Esophagus squamous epithelium (tissue), 5 donors: Measurements from ENCODE around the gene ZNF653. TPM values are rescaled to one million over a fixed set of nuclear protein-coding genes. Genes with fewer than 3 reads are reported as not detected.

Experiments used
- DNase-seq: peaks from one replicate; lab custom pipeline; 2025; lab: John Stamatoyannopoulos, UW
- H3K27ac ChIP-seq, 4 donors: fragments of 200-600 bp; sonication (generic); one replicate each; pipeline ENCODE4 v1.5.1; 2016 to 2019; ENCODE audit warnings: mild to moderate bottlenecking in 1 of 4
- H3K27me3 ChIP-seq, 4 donors: fragments of 200-600 bp; sonication (generic); 1 replicate in 3 of 4; 2 replicates in 1 of 4; pipeline versions ENCODE4 v1.5.1 to v1.6.0; 2017 to 2021; ENCODE audit warnings: antibody characterized with exemption in 1 of 4
- H3K36me3 ChIP-seq, 3 donors: fragments of 200-600 bp; sonication (generic); one replicate each; pipeline ENCODE4 v1.5.1; 2016 to 2019
- H3K4me1 ChIP-seq, 3 donors: fragments of 200-600 bp; sonication (generic); one replicate each; pipeline ENCODE4 v1.5.1; 2017 to 2019
- H3K4me3 ChIP-seq, 4 donors: fragments of 200-600 bp; sonication (generic); 1 replicate in 3 of 4; 2 replicates in 1 of 4; pipeline ENCODE4 v1.5.1; 2016 to 2019; ENCODE audit warnings: mild to moderate bottlenecking in 2 of 4, moderate library complexity in 1 of 4
- H3K9me3 ChIP-seq, 3 donors: fragments of 200-600 bp; sonication (generic); one replicate each; pipeline ENCODE4 v1.5.1; 2016 to 2019
- POLR2A ChIP-seq, 4 donors: fragments of 450-650 bp; IDR thresholded peaks; one replicate each; pipeline ENCODE4 v1.6.1; 2017; ENCODE audit warnings: antibody characterized with exemption in 4 of 4, mild to moderate bottlenecking in 4 of 4, moderate library complexity in 3 of 4
- WGBS, 2 donors: methylation state at CpG; one replicate each; pipeline ENCODE4 v1.1.5; 2018; 5-methylcytosine and 5-hydroxymethylcytosine counted together
- intact Hi-C: fragments of 100-400 bp; cut with DNase I; formaldehyde crosslinking; loops from one replicate; pipeline ENCODE4 v1.15.0; 2022
- total RNA-seq, 4 donors: library from RNA; depleted of rRNA; stranded (reverse); fragments of >200 nt; gene quantifications; one replicate each; pipeline ENCODE4 v1.1.0, GENCODE V29; 2016
- TF ChIP-seq, protein P1 (sequence below), 6 experiments: fragments of 450-650 bp in 4 of 6; fragments of 200-600 bp in 2 of 6; sonication (generic) in 2 of 6; IDR thresholded peaks; one replicate each; pipeline ENCODE4 v1.5.1; 2016 to 2019; ENCODE audit warnings: antibody characterized with exemption in 6 of 6, mild to moderate bottlenecking in 4 of 6, moderate library complexity in 4 of 6
- donor health status: DM: yes; HTN: yes; CAD: no.

ZNF653 gene
- total RNA-seq, 4 donors from 2014 or later = 3.6 to 10.2 (median 5.0) TPM

DNA sequence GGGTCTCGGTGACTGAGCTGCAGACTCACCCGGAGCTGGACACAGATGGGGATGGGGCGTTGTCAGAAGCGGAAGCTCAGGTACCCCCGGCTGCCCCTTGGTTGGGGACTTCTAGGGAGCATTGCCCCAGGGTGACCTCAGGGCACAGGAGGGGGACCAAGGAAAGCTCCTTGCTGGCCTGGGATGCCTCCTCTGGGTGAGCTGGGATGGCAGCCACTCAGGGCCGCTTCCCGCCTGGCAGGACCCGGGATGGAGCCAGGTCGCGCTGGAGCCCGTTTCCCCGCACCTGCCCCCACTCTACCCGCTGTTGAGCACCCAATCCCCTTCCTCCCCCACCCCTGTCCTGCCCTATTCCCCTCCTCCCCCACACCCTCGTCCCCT, 59.4 kb downstream of the ZNF653 start:
- Histone ChIP-seq H3K4me1 (peaks cover 0 to 14% (median 0%) of the 10 kb centered on the region in 3 donors), H3K4me3 (no peak overlapping the region), H3K36me3 (peaks cover 45 to 98% (median 55%) of the 10 kb centered on the region in 3 donors), H3K9me3 (no peaks in the 10 kb centered on the region), H3K27me3 (no peaks in the 10 kb centered on the region), H3K27ac (no peak overlapping the region)
- intact Hi-C loops = loop anchor here (10.0 kb wide), 1 partner anchor 151 kb away; the partner anchor contains the start of gene TSPAN16
- no peak for TF ChIP-seq POLR2A (IDR thresholded peaks at IDR 0.05)
- TF ChIP-seq, protein P1, sequence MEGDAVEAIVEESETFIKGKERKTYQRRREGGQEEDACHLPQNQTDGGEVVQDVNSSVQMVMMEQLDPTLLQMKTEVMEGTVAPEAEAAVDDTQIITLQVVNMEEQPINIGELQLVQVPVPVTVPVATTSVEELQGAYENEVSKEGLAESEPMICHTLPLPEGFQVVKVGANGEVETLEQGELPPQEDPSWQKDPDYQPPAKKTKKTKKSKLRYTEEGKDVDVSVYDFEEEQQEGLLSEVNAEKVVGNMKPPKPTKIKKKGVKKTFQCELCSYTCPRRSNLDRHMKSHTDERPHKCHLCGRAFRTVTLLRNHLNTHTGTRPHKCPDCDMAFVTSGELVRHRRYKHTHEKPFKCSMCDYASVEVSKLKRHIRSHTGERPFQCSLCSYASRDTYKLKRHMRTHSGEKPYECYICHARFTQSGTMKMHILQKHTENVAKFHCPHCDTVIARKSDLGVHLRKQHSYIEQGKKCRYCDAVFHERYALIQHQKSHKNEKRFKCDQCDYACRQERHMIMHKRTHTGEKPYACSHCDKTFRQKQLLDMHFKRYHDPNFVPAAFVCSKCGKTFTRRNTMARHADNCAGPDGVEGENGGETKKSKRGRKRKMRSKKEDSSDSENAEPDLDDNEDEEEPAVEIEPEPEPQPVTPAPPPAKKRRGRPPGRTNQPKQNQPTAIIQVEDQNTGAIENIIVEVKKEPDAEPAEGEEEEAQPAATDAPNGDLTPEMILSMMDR (IDR thresholded peaks at IDR 0.05) = no peak
- WGBS, 2 donors = 86 to 87% methylated on average over 7 to 9 of the region's 14 CpGs
- DNase-seq = no peak

- 79 to 97% methylated on average over 3 to 7 of the region's 13 CpGs for WGBS, 2 donors
- TF ChIP-seq, protein P1 (IDR thresholded peaks at IDR 0.05) = no peak
- no peak for TF ChIP-seq POLR2A (IDR thresholded peaks at IDR 0.05)
- Histone ChIP-seq H3K4me1 (peaks cover 0 to 14% (median 0%) of the 10 kb centered on the region in 3 donors), H3K36me3 (peaks cover 52 to 100% (median 60%) of the 10 kb centered on the region in 3 donors), H3K4me3 (no peak overlapping the region), H3K27ac (no peak overlapping the region), H3K9me3 (no peaks in the 10 kb centered on the region), H3K27me3 (no peaks in the 10 kb centered on the region)
- no peak for DNase-seq
- intact Hi-C loops = loop anchor here (10.0 kb wide), 1 partner anchor 150 kb away; the partner anchor contains the start of gene TSPAN16
These were observed 60.5 kb downstream of the ZNF653 start for GRCh38 chr19:11445141-11445540.

DNA sequence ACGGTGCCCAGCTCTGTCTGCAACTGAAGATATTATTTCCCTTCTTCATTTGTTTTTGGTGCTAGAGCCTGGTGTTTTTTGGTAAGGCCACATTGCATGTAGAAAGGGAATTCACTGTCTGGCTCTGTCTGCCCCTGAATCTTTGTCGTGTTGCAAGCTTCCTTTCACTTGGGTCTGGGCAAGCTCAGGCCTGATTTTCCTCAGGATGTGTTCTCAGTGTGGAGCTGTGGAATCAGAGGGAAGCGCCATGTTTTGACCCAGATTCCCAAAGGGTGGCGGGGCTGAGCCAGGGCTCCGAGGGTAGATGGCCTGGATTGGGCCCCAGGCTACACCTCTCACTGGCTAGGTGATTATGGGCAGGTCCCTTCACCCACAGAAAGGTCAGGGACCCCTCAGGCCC, 61.6 kb downstream of the ZNF653 start:
- 31 to 67% methylated on average over 3 of the region's 5 CpGs for WGBS, 2 donors
- intact Hi-C loops = loop anchor here (10.0 kb wide), 1 partner anchor 149 kb away; the partner anchor contains the start of gene TSPAN16
- Histone ChIP-seq H3K4me1 (peaks cover 0 to 14% (median 0%) of the 10 kb centered on the region in 3 donors), H3K27me3 (no peaks in the 10 kb centered on the region), H3K9me3 (no peaks in the 10 kb centered on the region), H3K36me3 (peaks cover 49 to 100% (median 59%) of the 10 kb centered on the region in 3 donors), H3K27ac (peak overlapping the region in 2 of 4 donors; percentile 9 to 23), H3K4me3 (no peak overlapping the region)
- DNase-seq = no peak
- TF ChIP-seq POLR2A (IDR thresholded peaks at IDR 0.05) = no peak
- TF ChIP-seq, protein P1 (IDR thresholded peaks at IDR 0.05) = no peak

- H3K4me3 ChIP-seq = no peak overlapping the region
- H3K27ac ChIP-seq = no peak overlapping the region
- TF ChIP-seq POLR2A (IDR thresholded peaks at IDR 0.05) = no peak
- TF ChIP-seq, protein P1 (IDR thresholded peaks at IDR 0.05) = no peak
- H3K36me3 ChIP-seq = peaks cover 19 to 65% (median 47%) of the 10 kb centered on the region in 3 donors
- no peaks in the 10 kb centered on the region for H3K9me3 ChIP-seq
- WGBS, 2 donors = 91 to 94% methylated on average over 7 to 8 of the region's 9 CpGs
- peaks cover 14 to 27% (median 19%) of the 10 kb centered on the region in 3 donors for H3K4me1 ChIP-seq
- intact Hi-C loops = no loop called here
- no peaks in the 10 kb centered on the region for H3K27me3 ChIP-seq
- no peak for DNase-seq
These were observed 67.7 kb downstream of the ZNF653 start for GRCh38 chr19:11437955-11438354.

- no peak for TF ChIP-seq POLR2A (IDR thresholded peaks at IDR 0.05)
- TF ChIP-seq, protein P1 (IDR thresholded peaks at IDR 0.05) = no peak
- Histone ChIP-seq H3K27ac (peak overlapping the region; percentile 80 to 87 (median 85)), H3K4me3 (peak overlapping the region; percentile 61 to 93 (median 82)), H3K4me1 (peaks cover 14 to 27% (median 19%) of the 10 kb centered on the region in 3 donors), H3K27me3 (no peaks in the 10 kb centered on the region), H3K36me3 (peaks cover 10 to 44% (median 30%) of the 10 kb centered on the region in 3 donors), H3K9me3 (no peaks in the 10 kb centered on the region)
- DNase-seq = peak; percentile 20
- 0% methylated on average over 5 to 6 of the region's 21 CpGs for WGBS, 2 donors
- intact Hi-C loops = no loop called here
These were observed 69.8 kb downstream of the ZNF653 start for GRCh38 chr19:11435833-11436313.
